H1 (cell line): ENCODE measurements around the gene TFG.

ENCODE experiments used
- ASH2L ChIP-seq: fragments of 200-600, 300-600 bp; sonication (generic); IDR thresholded peaks from one replicate; pipeline ENCODE4 v1.7.1; 2017; ENCODE audit warnings: low read length
- CBX5 ChIP-seq: fragments of 300-800, 300-1000 bp; sonication (generic); IDR thresholded peaks from 2 replicates; pipeline ENCODE4 v1.7.1; 2016; ENCODE audit warnings: antibody characterized with exemption, low read length, low read depth
- CHD2 ChIP-seq: IDR thresholded peaks from 2 replicates; pipeline ENCODE4 v1.6.1; 2012; ENCODE audit warnings: low read length, improper control_type of control experiment
- EP300 ChIP-seq, 2 experiments: IDR thresholded peaks; 1 replicate in 1 of 2; 2 replicates in 1 of 2; pipeline ENCODE4 v1.6.1; 2011 to 2012; ENCODE audit warnings: low read depth in 2 of 2, low read length in 2 of 2, mild to moderate bottlenecking in 2 of 2, borderline replicate concordance in 1 of 2, inconsistent platforms in 1 of 2, moderate library complexity in 1 of 2
- EZH2 ChIP-seq: fragments of 200-600 bp; sonication (generic); IDR thresholded peaks from 2 replicates; pipeline ENCODE4 v1.7.1; 2012; ENCODE audit warnings: low read depth, mild to moderate bottlenecking, moderate library complexity, low read length, inconsistent platforms; ENCODE audit not compliant: severe bottlenecking
- KDM4A ChIP-seq: IDR thresholded peaks from one replicate; pipeline ENCODE4 v1.7.1; 2012; ENCODE audit warnings: low read depth, mild to moderate bottlenecking, moderate library complexity, low read length, inconsistent platforms; ENCODE audit not compliant: severe bottlenecking
- PHF8 ChIP-seq: fragments of 200-600 bp; sonication (generic); conservative IDR thresholded peaks from 2 replicates; pipeline ENCODE4 v1.7.1; 2012; ENCODE audit warnings: low read depth, mild to moderate bottlenecking, inconsistent platforms, low read length, moderate library complexity
- POLR2AphosphoS5 ChIP-seq: IDR thresholded peaks from 2 replicates; pipeline ENCODE4 v1.6.1; 2011; ENCODE audit warnings: low read depth, low read length
- RAD21 ChIP-seq, 2 experiments: IDR thresholded peaks in 1 of 2; conservative IDR thresholded peaks in 1 of 2; 2 replicates each; pipeline ENCODE4 v1.6.1; 2011; ENCODE audit warnings: low read depth in 2 of 2, low read length in 2 of 2, improper control_type of control experiment in 1 of 2, inconsistent platforms in 1 of 2, mild to moderate bottlenecking in 1 of 2, moderate library complexity in 1 of 2
- SP2 ChIP-seq: IDR thresholded peaks from 2 replicates; pipeline ENCODE4 v1.6.1; 2012; ENCODE audit warnings: mild to moderate bottlenecking, low read length, inconsistent platforms
- TAF1 ChIP-seq: IDR thresholded peaks from 2 replicates; pipeline ENCODE4 v1.6.1; 2011; ENCODE audit warnings: mild to moderate bottlenecking, low read depth, low read length
- TF ChIP-seq, protein P1 (sequence below), 3 experiments: IDR thresholded peaks; 1 replicate in 2 of 3; 2 replicates in 1 of 3; pipeline versions ENCODE4 v1.5.1 to v1.6.1; 2011; ENCODE audit warnings: low read length in 3 of 3, mild to moderate bottlenecking in 3 of 3, inconsistent platforms in 2 of 3, low read depth in 1 of 3, moderate library complexity in 1 of 3; ENCODE audit not compliant: insufficient read depth in 1 of 3; ENCODE audit errors: control extremely low read depth in 1 of 3
- TF ChIP-seq, protein P2 (sequence below): IDR thresholded peaks from 2 replicates; pipeline ENCODE4 v1.6.1; 2011; ENCODE audit warnings: low read length, improper control_type of control experiment
- TF ChIP-seq, protein P3 (sequence below): IDR thresholded peaks from 2 replicates; pipeline ENCODE4 v1.6.1; 2012; ENCODE audit warnings: inconsistent platforms

DNA sequence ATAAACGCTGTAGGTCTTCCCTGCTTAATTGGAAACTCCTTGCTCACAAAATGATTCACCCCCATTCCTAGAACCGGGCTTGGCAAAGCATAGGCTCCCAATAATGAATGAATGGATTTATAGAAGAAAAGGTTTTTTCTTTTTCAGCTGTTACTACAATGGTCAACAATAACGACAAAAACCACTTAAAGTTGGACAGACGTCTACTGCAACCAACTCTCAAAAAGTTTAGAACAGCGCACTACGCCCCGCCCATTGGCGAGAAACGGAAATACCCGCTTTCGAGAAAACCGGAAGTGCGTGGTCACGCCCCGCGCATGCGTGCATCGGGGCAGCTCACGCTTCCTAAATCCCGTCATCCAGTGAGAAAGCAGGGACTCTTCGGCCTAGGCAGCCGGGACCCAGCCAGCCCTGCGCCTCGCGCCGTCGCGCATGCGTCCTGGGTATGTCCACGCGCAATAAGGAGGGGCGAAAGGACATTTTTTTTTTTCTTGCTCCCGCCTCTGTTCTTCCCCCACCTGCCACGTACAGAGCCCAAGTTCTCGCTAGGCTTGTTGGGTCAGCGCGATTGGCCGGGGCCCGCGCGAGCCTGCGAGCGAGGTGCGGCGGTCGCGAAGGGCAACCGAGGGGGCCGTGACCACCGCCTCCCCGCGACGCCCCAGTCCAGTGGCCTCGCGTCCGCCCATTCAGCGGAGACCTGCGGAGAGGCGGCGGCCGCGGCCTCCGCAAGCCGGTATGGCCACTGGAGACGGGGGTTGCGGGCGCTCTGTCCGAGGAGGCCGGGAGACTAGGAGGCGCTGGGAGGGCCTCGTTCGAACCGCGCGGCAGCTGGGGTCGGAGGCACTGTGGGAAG, at the start of gene TFG:
- TF ChIP-seq, protein P1, sequence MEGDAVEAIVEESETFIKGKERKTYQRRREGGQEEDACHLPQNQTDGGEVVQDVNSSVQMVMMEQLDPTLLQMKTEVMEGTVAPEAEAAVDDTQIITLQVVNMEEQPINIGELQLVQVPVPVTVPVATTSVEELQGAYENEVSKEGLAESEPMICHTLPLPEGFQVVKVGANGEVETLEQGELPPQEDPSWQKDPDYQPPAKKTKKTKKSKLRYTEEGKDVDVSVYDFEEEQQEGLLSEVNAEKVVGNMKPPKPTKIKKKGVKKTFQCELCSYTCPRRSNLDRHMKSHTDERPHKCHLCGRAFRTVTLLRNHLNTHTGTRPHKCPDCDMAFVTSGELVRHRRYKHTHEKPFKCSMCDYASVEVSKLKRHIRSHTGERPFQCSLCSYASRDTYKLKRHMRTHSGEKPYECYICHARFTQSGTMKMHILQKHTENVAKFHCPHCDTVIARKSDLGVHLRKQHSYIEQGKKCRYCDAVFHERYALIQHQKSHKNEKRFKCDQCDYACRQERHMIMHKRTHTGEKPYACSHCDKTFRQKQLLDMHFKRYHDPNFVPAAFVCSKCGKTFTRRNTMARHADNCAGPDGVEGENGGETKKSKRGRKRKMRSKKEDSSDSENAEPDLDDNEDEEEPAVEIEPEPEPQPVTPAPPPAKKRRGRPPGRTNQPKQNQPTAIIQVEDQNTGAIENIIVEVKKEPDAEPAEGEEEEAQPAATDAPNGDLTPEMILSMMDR (IDR thresholded peaks at IDR 0.05; ENCODE audit: control extremely low read depth in 1 of 3, insufficient read depth in 1 of 3, low read depth in 1 of 3, low read length in 3 of 3) = no peak
- TF ChIP-seq KDM4A (peak; percentile 58), EP300 (IDR thresholded peaks at IDR 0.05; ENCODE audit: borderline replicate concordance in 1 of 2, low read depth in 2 of 2, low read length in 2 of 2) (no peak), EZH2 (no peak), TAF1 (peak; percentile 75), ASH2L (peak; percentile 88), CHD2 (peak; percentile 41; the same call in 1 of the 2 replicates), RAD21 (IDR thresholded peaks at IDR 0.05 in 1 of 2, conservative IDR thresholded peaks at IDR 0.05 in 1 of 2; ENCODE audit: low read depth in 2 of 2, low read length in 2 of 2) (no peak), SP2 (no peak), CBX5 (no peak), PHF8 (peak; percentile 95), POLR2AphosphoS5 (peak; percentile 86)
- TF ChIP-seq, protein P2, sequence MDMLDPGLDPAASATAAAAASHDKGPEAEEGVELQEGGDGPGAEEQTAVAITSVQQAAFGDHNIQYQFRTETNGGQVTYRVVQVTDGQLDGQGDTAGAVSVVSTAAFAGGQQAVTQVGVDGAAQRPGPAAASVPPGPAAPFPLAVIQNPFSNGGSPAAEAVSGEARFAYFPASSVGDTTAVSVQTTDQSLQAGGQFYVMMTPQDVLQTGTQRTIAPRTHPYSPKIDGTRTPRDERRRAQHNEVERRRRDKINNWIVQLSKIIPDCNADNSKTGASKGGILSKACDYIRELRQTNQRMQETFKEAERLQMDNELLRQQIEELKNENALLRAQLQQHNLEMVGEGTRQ = no peak
- TF ChIP-seq, protein P3, sequence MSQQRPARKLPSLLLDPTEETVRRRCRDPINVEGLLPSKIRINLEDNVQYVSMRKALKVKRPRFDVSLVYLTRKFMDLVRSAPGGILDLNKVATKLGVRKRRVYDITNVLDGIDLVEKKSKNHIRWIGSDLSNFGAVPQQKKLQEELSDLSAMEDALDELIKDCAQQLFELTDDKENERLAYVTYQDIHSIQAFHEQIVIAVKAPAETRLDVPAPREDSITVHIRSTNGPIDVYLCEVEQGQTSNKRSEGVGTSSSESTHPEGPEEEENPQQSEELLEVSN = peak; percentile 78
